Measurements from ENCODE around the gene PFDN4.

- no peak for TF ChIP-seq CTCF (IDR thresholded peaks at IDR 0.05)
- no peak for TF ChIP-seq POLR2A (IDR thresholded peaks at IDR 0.05)
Measured at GRCh38 chr20:54158226-54158625, 49.7 kb upstream of the PFDN4 start.
